Fibroblast of lung (primary cell): ENCODE results near the gene AGTR1.

Experiments used
- CTCF ChIP-seq, 2 donors: IDR thresholded peaks in 1 of 2; conservative IDR thresholded peaks in 1 of 2; 1 replicate in 1 of 2; 2 replicates in 1 of 2; pipeline ENCODE4 v1.5.1; 2011 to 2012; ENCODE audit warnings: low read length in 2 of 2, control low read depth in 1 of 2, inconsistent platforms in 1 of 2, low read depth in 1 of 2, mild to moderate bottlenecking in 1 of 2
- EZH2 ChIP-seq: IDR thresholded peaks from 2 replicates; pipeline ENCODE4 v1.5.1; 2012; ENCODE audit warnings: low read length, control low read depth, mild to moderate bottlenecking; ENCODE audit errors: missing control alignments

- TF ChIP-seq EZH2: no peak
- no peak for TF ChIP-seq CTCF (conservative IDR thresholded peaks at IDR 0.05 in 1 of 2, IDR thresholded peaks at IDR 0.05 in 1 of 2; ENCODE audit: low read depth in 1 of 2, low read length in 2 of 2)
Observed at GRCh38 chr3:148772835-148773234, 75.1 kb downstream of the AGTR1 start.
